Retinal pigment epithelial cell (primary cell): ENCODE results near the gene PARVB.

ENCODE experiments used
- DNase-seq: peaks from one replicate; pipeline ENCODE4 v3.0.0-alpha.2; 2010; ENCODE audit warnings: low read depth
- H3K4me3 ChIP-seq: 2 replicates; pipeline ENCODE4 v1.5.1; 2011; ENCODE audit warnings: mild to moderate bottlenecking, low read length, control low read depth, moderate library complexity
- CTCF ChIP-seq: conservative IDR thresholded peaks from 2 replicates; pipeline ENCODE4 v1.5.1; 2011; ENCODE audit warnings: low read depth, low read length, control low read depth, inconsistent platforms

Gene PARVB

DNA sequence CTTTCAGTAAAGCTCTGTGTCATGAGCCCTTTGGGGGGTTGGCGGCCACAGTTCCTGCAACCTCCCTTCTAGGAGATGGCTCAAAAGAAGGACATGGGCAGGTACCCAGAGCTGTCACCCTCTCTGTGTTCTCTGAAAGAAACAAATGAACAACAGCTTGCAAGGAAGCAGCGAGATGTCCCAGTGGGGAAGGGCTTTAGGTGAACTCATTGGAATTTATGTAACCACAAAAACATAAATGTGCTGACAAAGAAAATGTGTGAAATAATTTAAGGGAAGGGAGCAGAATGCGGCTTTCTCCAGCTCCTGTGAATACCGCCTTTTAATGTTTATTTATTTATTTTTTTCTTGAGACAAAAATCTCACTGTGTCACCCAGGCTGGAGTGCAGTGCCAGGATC, 159.9 kb downstream of the PARVB start:
- TF ChIP-seq CTCF, result no peak
- H3K4me3 ChIP-seq, result no peak overlapping the region
- DNase-seq, result no peak

GRCh38 chr22:44185237-44186120, 161.4 kb downstream of the PARVB start:
- H3K4me3 ChIP-seq, result no peak overlapping the region
- no peak for DNase-seq
- TF ChIP-seq CTCF, result no peak

- no peak for DNase-seq
- TF ChIP-seq CTCF, result no peak
- no peak overlapping the region for H3K4me3 ChIP-seq
Measured at GRCh38 chr22:44186121-44186510, 162.0 kb downstream of the PARVB start.

DNA sequence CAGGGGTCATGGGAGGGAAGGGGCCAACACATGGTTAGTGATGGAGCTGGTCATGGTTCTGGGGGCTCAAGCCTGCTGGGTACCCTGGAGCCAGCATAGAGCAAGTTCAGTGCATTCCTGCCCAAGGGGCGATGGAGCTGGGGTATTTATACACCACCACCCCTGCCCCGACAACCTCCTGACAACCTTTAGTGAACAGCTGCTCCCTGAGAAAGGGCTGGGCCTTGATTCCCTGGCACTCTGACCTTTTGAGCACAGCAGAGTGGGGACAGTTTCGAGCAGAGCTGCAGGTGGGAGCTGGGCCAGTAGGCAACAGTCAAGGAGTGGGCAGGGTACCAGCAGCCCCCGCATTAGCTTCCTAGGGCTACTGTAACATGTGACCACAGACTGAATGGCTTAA, 162.6 kb downstream of the PARVB start:
- DNase-seq, result no peak
- no peak overlapping the region for H3K4me3 ChIP-seq
- TF ChIP-seq CTCF, result no peak

- TF ChIP-seq CTCF, result no peak
- DNase-seq, result no peak
- H3K4me3 ChIP-seq, result no peak overlapping the region
Measured at GRCh38 chr22:44187652-44188230, 163.6 kb downstream of the PARVB start.

DNA sequence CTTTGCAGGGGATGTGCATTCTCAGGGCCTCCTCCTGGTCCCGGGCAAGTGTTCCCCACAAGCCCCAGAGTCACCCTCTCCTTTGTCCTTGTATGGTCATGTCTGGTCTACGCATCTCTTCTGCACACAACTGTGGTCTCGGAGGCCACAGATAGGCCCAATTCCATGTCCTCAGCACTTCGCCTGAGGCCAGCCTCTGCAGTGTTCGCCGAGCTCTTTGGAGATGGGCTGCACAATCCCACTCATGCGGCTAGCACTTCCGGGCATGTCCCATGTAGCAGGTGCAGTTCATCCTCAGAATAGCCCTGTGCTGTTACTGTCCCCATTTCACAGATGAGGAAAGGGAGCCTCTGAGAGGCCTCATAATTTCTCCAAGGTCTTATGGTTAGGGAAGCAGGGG, 164.2 kb downstream of the PARVB start:
- no peak for DNase-seq
- H3K4me3 ChIP-seq, result no peak overlapping the region
- TF ChIP-seq CTCF, result no peak
